K562 treated with DMSO at 1 percent for 24 hours (cell line): Measurements from ENCODE around the gene KRTAP22-2. TPM values are rescaled to one million over a fixed set of nuclear protein-coding genes. Genes with fewer than 3 reads are reported as not detected.

Source experiments
- total RNA-seq: library from RNA; unstranded; fragments of 300-600 nt; gene quantifications from 2 replicates; pipeline ENCODE4 v1.2.3, GENCODE V29; 2022; ENCODE audit warnings: low read depth; ENCODE audit not compliant: insufficient read depth

Gene KRTAP22-2
- total RNA-seq = not detected in 2 replicates

DNA sequence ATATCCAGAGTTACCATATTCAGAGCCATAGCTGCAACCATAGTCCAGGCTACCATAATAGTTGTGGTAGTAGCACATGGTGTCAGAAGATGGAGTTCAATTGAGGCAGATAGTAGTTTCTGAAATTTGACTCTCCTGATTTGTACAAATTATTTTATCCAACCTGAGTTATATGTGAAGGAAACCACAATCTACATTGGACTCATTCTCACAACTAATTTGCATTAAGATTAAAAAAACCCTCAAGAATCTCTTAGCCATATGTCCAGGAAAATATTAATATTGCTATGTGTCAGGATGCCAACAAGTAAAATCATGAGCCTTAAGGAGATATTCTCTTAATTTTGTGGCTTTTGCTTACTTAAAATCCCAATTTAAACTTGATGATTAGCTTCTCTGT is at the start of gene KRTAP22-2:
TSS of gene KRTAP22-2 (minus strand) at position 101 of the 400 bp plus-strand sequence.

DNA sequence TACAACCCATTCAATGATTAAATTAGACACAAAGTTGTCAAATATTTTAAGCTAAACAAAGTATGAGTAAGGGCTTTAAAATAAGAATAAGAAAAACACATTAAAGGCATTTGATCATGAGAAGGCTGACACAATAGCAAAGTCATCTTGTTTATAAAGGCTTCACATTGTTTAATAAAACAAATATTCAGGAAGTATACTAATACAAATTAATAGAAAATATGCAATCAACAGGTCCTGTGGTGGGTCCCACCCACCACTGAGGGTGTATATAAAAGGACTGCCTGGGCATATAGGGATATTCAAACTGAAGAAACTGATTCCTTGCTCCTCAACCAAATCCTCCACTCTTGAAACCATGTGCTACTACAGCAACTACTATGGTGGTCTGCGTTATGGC is 44.7 kb upstream of the KRTAP22-2 start, which contains the start of gene KRTAP20-2:
TSS of gene KRTAP20-2 (plus strand) at position 301 of the 400 bp plus-strand sequence. CDS start at position 359, 58 bp downstream.

DNA sequence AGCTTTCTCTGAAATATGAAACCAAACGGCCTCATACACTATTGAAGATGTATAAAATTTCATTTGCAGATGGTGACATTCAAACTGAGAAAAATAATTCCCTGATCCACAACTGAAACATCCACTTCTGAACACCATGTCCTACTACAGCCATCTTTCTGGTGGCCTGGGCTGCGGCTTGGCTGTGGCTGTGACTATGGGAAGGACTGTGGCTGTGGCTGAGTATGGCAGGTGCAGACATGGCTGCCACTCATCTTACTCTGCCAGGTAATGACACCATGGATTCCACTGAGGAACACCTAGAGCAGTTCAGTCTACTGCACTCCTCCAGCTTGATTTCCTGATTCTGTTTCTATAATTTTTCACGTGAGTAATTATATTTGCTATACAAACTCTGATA is 30.3 kb upstream of the KRTAP22-2 start, which contains the start of gene KRTAP20-4:
TSS of gene KRTAP20-4 (plus strand) at position 106 of the 400 bp plus-strand sequence.

DNA sequence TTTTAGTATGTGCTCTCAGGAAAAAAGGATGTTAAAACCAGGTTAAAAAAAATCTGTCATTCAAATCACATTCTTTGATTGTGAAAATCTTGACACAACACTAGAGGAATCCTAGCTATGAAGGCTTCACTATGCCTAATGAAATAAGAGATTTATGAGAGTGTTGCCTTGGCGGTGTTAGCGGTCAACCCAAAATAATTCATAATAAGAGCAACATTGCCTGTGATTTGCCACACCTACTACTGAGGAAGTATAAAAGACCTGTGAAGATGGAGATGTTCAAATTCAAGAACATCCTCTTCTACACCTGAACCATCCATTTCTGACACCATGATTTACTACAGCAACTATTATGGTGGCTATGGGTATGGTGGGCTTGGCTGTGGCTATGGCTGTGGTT is 25.9 kb upstream of the KRTAP22-2 start, which contains the start of gene KRTAP20-1:
TSS of gene KRTAP20-1 (plus strand) at position 301 of the 400 bp plus-strand sequence. CDS start at position 331, 30 bp downstream.

DNA sequence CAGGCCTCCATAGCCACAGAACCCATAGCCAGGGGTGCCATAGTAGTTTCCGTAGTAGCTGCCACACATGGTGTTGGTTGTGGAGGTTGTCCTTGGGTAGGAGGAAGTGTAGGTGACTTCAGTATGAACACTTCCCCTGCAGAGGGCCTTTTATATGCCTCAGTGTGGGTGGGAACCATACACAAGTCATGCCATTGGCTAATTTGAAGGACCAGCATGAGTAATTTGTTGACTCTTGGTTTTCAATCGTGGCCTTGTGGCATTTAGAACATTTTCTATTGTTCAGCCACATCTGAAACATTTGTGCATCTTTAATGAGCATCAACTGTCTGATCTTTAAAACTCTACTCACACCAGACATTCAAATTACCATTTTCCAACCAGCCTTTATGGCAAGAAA is 23.6 kb upstream of the KRTAP22-2 start, which contains the start of gene KRTAP6-1:
TSS of gene KRTAP6-1 (minus strand) at position 95 of the 400 bp plus-strand sequence. CDS start at position 69, 26 bp downstream.

DNA sequence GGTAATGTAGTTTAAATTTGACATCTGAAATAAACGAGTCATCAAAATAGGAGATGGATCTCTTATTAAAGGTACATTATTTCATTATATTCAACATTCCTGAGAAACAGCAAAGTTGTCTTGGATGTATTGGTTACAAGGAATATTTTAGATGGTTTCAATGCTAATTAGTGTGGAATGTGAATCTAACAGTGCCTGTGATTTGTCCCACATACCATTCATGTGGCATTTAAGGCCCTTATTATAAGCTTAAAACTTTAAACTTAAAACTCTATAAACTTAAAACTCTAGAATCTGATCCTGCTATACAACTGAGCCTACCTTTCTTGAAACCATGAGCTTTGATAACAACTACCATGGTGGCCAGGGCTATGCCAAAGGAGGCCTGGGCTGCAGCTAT is 10.6 kb upstream of the KRTAP22-2 start, which contains the start of gene KRTAP22-1:
TSS of gene KRTAP22-1 (plus strand) at position 301 of the 400 bp plus-strand sequence.

DNA sequence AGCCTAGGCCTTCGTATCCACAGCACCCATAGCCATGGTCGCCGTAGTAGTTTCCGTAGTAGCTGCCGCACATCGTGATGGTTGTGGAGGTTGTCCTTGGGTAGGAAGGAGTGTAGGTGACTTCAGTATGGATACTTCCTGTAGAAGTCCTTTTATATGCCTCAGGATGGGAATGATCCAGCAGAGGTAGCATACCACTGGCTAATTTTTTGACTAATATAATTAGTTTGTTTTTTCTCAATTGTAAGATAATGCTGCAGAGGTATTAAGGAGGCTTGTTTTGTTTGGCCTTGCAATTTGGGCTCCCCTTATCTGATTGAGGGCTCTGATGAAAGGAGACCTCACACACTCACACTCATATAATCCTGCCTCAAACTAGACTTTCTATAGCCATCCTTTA is 8.6 kb upstream of the KRTAP22-2 start, which contains the start of gene KRTAP6-2:
TSS of gene KRTAP6-2 (minus strand) at position 101 of the 400 bp plus-strand sequence. CDS start at position 73, 28 bp downstream.

DNA sequence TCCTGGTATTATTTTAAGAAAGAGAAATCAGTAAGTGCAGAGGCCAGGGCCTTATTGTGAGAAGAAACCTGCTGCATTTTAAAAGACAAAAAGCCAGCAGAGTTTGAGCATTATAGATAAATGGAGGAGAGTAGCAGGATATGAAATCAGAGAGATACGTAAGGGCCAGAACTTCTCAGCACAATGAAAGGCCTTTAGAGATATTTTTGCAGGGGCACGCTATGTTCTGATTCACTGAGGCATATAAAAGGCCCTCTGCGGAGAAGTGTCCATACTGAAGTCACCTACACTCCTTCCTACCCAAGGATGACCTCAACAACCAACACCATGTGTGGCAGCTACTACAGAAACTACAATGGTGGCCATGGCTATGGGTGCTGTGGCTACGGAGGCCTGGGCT is 1.9 kb upstream of the KRTAP22-2 start, which contains the start of gene KRTAP6-3:
TSS of gene KRTAP6-3 (plus strand) at position 301 of the 400 bp plus-strand sequence. CDS start at position 307, 6 bp downstream.

DNA sequence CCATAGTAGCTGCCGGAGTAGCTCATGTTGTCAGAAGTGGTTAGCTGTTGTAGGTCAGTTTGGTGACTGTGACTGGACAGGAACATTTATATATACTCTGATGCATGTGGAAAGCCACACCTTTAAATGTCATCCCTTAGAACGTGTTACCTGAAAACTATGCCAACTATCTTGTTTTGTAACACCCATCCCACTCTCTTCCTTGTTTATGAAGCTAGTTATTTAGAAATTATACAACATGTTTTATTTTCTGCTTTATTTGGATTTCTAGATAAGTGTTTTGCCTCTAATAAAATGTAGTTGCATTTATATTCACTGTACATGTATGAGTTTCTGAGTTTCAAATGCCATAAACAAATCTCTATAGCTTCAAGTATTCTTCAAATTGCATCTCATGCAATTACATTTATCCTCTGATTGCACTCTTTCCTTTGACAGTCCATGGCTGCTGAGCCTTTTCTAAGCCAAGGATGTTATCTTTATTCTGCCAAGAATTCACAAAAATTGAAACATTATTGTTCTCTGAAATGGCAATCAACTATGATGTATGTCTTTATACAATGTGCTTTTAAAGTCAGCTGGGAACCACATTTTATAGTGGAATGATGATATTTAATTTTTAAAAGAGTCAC is 28.8 kb downstream of the KRTAP22-2 start, which contains the start of gene KRTAP19-7:
TSS of gene KRTAP19-7 (minus strand) at position 51 of the 632 bp plus-strand sequence. CDS start at position 26, 25 bp downstream.

DNA sequence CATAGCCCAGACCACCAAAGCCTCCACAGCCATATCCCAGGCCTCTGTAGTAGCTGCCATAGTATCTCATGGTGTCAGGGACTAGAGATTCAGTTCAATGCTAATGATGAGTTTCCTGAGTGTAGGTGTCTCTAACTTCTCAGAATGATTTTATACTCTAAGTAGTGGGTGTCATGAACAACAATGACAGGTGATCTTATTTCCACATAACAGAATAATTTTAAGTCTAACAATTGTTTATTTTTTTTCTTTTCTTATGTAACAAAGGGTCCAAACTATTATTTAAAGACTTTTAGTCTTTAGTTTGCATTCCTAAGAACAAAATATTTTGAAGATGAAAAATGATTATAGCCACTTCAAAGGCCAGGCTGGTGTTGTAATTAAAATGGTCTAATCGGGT is 48.4 kb downstream of the KRTAP22-2 start, which contains the start of gene KRTAP19-6:
TSS of gene KRTAP19-6 (minus strand) at position 101 of the 400 bp plus-strand sequence. CDS start at position 70, 31 bp downstream.

Other genes starting within 250 kb of the KRTAP22-2 start
- gene KRTAP23-1, start 241.8 kb downstream of the KRTAP22-2 start, total RNA-seq = not detected in 2 replicates
- not detected in 2 replicates for gene KRTAP13-2, start 218.1 kb downstream of the KRTAP22-2 start, total RNA-seq
- gene KRTAP13-1, start 194.4 kb downstream of the KRTAP22-2 start, total RNA-seq = not detected in 2 replicates
- not detected in 2 replicates for gene KRTAP13-3, start 164.5 kb downstream of the KRTAP22-2 start, total RNA-seq
- gene KRTAP13-4, start 160.2 kb downstream of the KRTAP22-2 start, total RNA-seq = not detected in 2 replicates
- gene KRTAP15-1, start 150.1 kb downstream of the KRTAP22-2 start, total RNA-seq = not detected in 2 replicates
- not detected in 2 replicates for gene KRTAP19-1, start 110.0 kb downstream of the KRTAP22-2 start, total RNA-seq
- gene KRTAP19-2, start 103.0 kb downstream of the KRTAP22-2 start, total RNA-seq = not detected in 2 replicates
- not detected in 2 replicates for gene KRTAP19-3, start 98.4 kb downstream of the KRTAP22-2 start, total RNA-seq
- gene KRTAP19-4, start 93.2 kb downstream of the KRTAP22-2 start, total RNA-seq = not detected in 2 replicates
- not detected in 2 replicates for gene KRTAP19-5, start 88.3 kb downstream of the KRTAP22-2 start, total RNA-seq
- not detected in 2 replicates for gene KRTAP19-6, start 48.5 kb downstream of the KRTAP22-2 start, total RNA-seq
- gene KRTAP19-7, start 29.1 kb downstream of the KRTAP22-2 start, total RNA-seq = not detected in 2 replicates
- gene KRTAP6-3, start 2.0 kb upstream of the KRTAP22-2 start, total RNA-seq = not detected in 2 replicates
- gene KRTAP6-2, start 8.5 kb upstream of the KRTAP22-2 start, total RNA-seq = not detected in 2 replicates
- not detected in 2 replicates for gene KRTAP22-1, start 10.7 kb upstream of the KRTAP22-2 start, total RNA-seq
- gene KRTAP6-1, start 23.5 kb upstream of the KRTAP22-2 start, total RNA-seq = not detected in 2 replicates
- not detected in 2 replicates for gene KRTAP20-1, start 26.0 kb upstream of the KRTAP22-2 start, total RNA-seq
- gene KRTAP20-4, start 30.2 kb upstream of the KRTAP22-2 start, total RNA-seq = not detected in 2 replicates
- not detected in 2 replicates for gene KRTAP20-2, start 44.8 kb upstream of the KRTAP22-2 start, total RNA-seq
- gene KRTAP20-3, start 52.5 kb upstream of the KRTAP22-2 start, total RNA-seq = not detected in 2 replicates
- gene KRTAP21-3, start 128.4 kb upstream of the KRTAP22-2 start, total RNA-seq = not detected in 2 replicates
- gene KRTAP21-2, start 156.9 kb upstream of the KRTAP22-2 start, total RNA-seq = not detected in 2 replicates
- not detected in 2 replicates for gene KRTAP21-1, start 165.0 kb upstream of the KRTAP22-2 start, total RNA-seq
- not detected in 2 replicates for gene KRTAP8-1, start 222.9 kb upstream of the KRTAP22-2 start, total RNA-seq
- not detected in 2 replicates for gene KRTAP7-1, start 239.4 kb upstream of the KRTAP22-2 start, total RNA-seq